ENCODE data around the gene SLC4A1AP.
"Not testable (repeated sequence)": the region's sequence is repeated elsewhere in the genome, so short reads cannot be mapped to it uniquely, and the experiment has no call there.

The SLC4A1AP gene

GRCh38 chr2:27652790-27653189 lies 10.9 kb upstream of the SLC4A1AP start:
- no peak for DNase-seq (ENCODE audit: low spot score)

- no peak for DNase-seq (ENCODE audit: low spot score)
Observed at GRCh38 chr2:27653397-27653796, 10.3 kb upstream of the SLC4A1AP start.

GRCh38 chr2:27655155-27655951 lies 8.3 kb upstream of the SLC4A1AP start:
- no peak for DNase-seq (ENCODE audit: low spot score)

- no peak for DNase-seq (ENCODE audit: low spot score)
Observed at GRCh38 chr2:27661371-27661770, 2.3 kb upstream of the SLC4A1AP start.

- DNase-seq (ENCODE audit: low spot score) = no peak
Observed at GRCh38 chr2:27664154-27664574, 475 bp downstream of the SLC4A1AP start.

- no peak for DNase-seq (ENCODE audit: low spot score)
Observed at GRCh38 chr2:27664622-27665363, 1.1 kb downstream of the SLC4A1AP start.

GRCh38 chr2:27667446-27667845 lies 3.8 kb downstream of the SLC4A1AP start:
- DNase-seq (ENCODE audit: low spot score) = no peak

- no peak for DNase-seq (ENCODE audit: low spot score)
Observed at GRCh38 chr2:27671235-27671634, 7.5 kb downstream of the SLC4A1AP start.

- DNase-seq (ENCODE audit: low spot score) = no peak
Observed at GRCh38 chr2:27672723-27673486, 9.2 kb downstream of the SLC4A1AP start.

GRCh38 chr2:27680571-27680970 lies 16.9 kb downstream of the SLC4A1AP start:
- no peak for DNase-seq (ENCODE audit: low spot score)

GRCh38 chr2:27681841-27682240 lies 18.2 kb downstream of the SLC4A1AP start:
- DNase-seq (ENCODE audit: low spot score) = peak; percentile 61

GRCh38 chr2:27682334-27682771 lies 18.7 kb downstream of the SLC4A1AP start:
- DNase-seq (ENCODE audit: low spot score) = peak; percentile 72

- DNase-seq (ENCODE audit: low spot score) = peak; percentile 85
Observed at GRCh38 chr2:27683390-27684071, 19.8 kb downstream of the SLC4A1AP start.

GRCh38 chr2:27685006-27685405 lies 21.3 kb downstream of the SLC4A1AP start:
- not testable (repeated sequence) for DNase-seq (ENCODE audit: low spot score)

- no peak for DNase-seq (ENCODE audit: low spot score)
Observed at GRCh38 chr2:27685577-27685976, 21.9 kb downstream of the SLC4A1AP start.

- no peak for DNase-seq (ENCODE audit: low spot score)
Observed at GRCh38 chr2:27687232-27687631, 23.5 kb downstream of the SLC4A1AP start.

GRCh38 chr2:27689424-27689823 lies 25.7 kb downstream of the SLC4A1AP start:
- DNase-seq (ENCODE audit: low spot score) = no peak

GRCh38 chr2:27690052-27690451 lies 26.4 kb downstream of the SLC4A1AP start:
- DNase-seq (ENCODE audit: low spot score) = no peak

GRCh38 chr2:27697660-27698059 lies 34.0 kb downstream of the SLC4A1AP start:
- no peak for DNase-seq (ENCODE audit: low spot score)

GRCh38 chr2:27701676-27702075 lies 38.0 kb downstream of the SLC4A1AP start:
- no peak for DNase-seq (ENCODE audit: low spot score)

- no peak for DNase-seq (ENCODE audit: low spot score)
Observed at GRCh38 chr2:27702302-27702701, 38.6 kb downstream of the SLC4A1AP start.
